HG03457 (cell line): ENCODE measurements around the gene LRRC3.

Experiments
- ATAC-seq: cut with Tn5 transposase; IDR thresholded peaks from one replicate; pipeline ENCODE4 v1.9.1; 2021; ENCODE audit warnings: moderate number of reproducible peaks; ENCODE audit not compliant: unreplicated experiment

LRRC3 gene

GRCh38 chr21:44423941-44424607 is 31.2 kb upstream of the LRRC3 start:
- no peak for ATAC-seq

- no peak for ATAC-seq
These were observed 30.6 kb upstream of the LRRC3 start for GRCh38 chr21:44424608-44425306.

GRCh38 chr21:44425307-44425894 is 29.9 kb upstream of the LRRC3 start:
- ATAC-seq, result no peak

DNA sequence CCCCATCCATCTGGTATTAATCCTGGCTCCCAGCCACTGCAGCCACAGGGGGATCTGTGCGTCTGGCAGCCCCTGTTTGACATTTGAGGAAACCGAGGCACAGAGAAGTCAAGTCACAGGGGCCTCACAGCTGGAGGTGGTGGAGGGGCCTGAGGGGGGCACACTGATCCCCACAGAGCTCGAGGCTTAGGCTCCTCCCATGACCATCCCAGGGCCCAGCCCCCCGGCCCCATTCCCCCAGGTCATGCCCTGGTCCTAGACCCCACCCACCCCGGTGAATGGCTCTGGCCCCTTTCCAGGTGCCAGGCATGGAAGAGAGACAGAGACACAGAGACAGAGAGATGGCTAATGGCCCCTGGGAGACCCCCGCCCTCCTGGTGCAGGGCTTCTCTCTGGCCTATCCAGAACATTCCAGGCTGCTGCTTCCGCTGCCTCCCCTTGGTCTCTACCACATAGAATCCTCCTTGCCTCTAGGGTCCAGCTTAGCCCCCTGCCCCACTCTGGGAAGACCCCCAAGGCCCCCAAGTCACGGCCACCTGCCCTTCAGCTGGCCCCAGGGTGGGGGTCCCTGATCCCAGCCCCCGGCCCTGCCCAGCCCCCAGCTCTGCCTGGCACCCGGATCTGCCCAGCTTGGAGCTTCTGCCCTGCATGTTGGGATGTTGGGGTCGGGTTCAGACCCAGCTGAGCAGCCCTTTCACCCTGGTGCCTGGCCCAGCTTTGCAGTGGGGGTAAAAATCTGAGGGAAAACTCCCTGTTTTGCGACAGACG is 29.2 kb upstream of the LRRC3 start:
- no peak for ATAC-seq

GRCh38 chr21:44426663-44427191 is 28.6 kb upstream of the LRRC3 start:
- no peak for ATAC-seq

- no peak for ATAC-seq
These were observed 27.8 kb upstream of the LRRC3 start for GRCh38 chr21:44427241-44428120.

GRCh38 chr21:44428281-44428960 is 26.9 kb upstream of the LRRC3 start:
- ATAC-seq, result no peak

GRCh38 chr21:44429894-44430293 is 25.4 kb upstream of the LRRC3 start:
- ATAC-seq, result no peak

GRCh38 chr21:44431300-44431699 is 24.0 kb upstream of the LRRC3 start:
- no peak for ATAC-seq

DNA sequence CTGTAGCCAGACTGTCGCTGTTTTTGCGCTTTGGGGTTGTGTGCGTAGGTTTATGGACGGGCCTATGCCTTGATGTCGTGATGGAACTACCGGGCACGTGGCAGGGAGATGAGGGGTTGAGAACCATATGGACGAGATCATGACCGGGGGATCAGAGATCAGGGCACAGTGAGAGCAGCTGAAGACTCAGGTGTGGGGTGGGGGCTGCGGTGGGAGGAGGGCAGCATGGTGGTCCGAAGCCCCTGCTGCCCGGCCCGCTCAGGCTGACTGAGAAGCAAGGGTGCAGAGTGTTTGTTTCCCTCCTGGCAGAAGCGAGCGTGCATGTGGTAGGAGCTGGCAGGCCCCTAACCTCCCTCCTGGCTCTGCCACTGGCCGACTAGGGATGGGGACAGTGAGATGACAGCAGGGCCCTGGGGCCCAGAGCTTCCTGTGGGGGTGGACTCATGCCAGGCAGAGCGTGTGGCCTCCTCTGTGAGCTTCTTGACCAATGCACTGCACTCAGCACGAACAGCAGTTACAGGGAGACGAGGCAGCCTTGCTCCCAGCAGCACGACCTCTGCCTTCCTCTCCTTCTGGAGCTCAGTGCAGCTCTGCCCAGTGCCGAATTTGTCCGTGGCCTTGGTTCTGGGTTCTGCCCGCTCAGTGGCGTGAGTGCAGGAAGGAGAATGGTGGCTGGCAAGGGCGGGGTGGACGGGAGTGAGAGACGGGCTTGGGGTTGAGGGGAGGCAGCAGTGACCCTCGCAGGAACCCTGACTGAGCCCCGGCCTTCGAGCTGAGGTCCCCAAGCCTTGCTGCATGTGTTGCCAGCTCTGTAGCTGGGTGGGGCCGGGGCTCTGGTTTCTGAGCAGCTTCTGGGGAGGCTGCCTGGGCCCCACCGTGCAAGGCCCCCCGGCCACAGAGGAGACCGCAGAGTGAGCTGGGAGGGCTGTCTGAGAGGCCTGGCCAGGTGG is 22.2 kb upstream of the LRRC3 start:
- no peak for ATAC-seq

DNA sequence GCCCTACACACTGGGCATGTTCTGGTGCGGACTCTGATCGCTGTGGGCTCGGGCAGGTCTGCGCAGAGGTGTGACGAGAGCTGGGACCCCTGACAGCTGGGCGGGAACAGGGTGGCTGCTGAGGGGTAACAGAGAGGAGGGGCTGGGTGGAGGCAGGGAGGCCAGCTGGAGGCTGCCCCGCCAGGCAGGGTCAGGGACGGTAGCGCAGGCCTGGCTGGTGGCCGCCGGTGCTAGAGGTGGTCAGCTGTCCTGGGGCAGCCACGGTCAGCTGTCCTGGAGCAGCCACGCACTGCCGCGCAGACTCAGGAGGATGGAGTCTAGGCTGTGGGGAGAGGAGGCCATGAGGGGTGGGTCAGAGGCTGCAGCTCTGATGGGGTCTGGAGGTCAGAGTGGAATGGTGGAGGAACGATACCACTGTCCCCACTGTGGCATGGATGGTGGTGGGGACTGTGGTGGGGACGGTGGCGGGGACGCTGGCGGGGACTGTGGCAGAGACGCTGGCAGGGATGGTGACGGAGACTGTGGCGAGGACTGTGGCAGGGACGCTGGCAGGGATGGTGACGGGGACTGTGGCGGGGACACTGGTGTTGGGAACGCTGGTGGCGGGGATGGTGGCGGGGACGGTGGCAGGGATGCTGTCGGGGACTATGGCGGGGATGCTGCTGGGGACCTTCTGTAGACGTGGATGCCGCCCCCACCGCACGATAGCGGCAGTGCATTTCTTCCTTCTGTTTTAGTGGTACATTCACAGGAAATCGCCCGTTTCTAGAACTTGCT is 21.3 kb upstream of the LRRC3 start:
- ATAC-seq, result no peak

DNA sequence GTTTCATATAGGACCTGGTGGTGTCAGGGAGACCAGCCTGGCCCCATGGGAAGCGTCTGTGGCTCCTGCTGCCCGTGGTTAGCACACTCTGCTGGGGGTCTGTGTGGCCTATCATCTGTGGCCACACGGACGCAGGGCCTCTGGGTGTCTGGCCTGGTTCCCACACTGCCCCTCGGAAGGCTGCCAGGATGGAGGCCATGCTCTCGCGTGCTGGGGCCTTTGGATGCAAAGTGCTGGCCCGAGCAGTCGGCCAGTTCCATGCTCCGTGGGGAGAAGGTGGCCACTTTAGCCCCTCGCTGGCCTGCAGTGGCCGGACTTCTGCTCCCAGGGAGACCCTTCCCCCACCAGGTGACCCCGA is 20.8 kb upstream of the LRRC3 start:
- ATAC-seq, result no peak

DNA sequence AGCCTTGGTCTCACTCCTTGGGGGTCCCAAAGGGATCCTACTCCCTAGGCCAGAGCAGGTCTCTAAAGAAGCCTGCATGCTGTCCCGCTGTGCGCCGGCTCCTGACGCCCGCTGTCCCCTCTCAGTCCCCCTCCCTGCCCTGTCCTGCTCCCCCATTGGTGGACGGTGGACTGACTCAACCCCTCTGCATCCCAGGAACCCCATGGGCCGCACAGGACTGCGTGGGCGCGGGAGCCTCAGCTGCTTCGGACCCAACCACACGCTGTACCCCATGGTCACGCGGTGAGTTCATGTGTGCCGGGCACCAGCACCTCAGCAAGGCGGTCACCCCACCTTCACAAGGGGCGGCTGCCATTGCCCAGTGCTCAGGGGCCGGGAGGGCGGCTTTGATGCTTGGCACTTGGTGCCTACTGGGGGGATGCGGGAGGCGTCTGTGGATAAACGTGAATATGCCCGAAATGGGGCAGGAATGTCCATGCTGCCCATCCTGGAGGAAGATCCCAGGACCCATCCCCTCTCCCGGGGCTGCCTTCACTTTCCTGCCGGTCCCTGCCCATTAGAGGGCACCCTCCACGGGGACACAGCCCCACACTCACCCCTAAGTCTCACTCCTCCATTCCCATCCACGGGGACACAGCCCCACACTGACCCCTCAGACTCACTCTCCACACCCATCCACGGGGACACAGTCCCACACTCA is 20.2 kb upstream of the LRRC3 start:
- no peak for ATAC-seq

DNA sequence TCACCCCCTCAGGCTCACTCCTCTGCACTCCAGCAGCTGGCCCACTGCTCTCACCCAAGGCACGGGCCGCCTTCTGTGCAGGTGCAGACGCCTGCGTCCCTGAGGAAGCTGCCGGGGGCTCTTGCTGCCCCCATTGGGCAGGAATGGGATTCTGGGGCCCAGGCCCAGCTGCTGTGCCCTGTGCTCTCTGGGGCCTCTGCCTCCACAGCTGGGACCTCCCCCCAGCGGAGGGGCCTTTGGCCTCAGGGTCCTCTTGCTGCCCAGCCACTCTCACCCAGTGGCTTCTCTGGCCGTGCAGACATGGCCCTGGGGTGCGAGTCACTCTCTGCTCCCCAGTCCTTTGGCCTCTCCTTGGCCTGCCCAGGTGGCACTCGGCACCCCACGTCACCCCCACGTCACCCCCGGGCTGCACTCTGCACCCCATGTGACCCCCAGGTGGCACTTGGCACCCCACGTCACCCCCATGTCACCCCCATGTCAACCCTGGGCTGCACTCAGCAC is 19.1 kb upstream of the LRRC3 start:
- ATAC-seq, result no peak

DNA sequence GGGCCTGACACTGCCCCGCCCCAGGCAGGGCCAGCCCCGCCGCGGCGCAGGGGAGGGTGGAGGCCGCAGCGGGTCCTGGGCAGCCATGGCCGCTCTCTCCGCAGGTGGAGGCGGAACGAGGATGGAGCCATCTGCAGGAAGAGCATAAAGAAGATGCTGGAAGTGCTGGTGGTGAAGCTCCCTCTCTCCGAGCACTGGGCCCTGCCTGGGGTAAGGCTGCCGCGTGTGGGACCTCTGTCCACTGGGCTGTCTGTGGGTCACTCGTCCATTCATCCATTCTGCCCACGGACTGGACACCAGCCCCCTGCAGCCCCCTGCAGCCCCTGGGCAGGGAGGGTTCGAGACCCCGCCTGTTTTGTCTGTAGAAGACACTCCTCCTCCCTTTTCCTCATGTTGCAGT is 18.4 kb upstream of the LRRC3 start:
- ATAC-seq, result no peak

DNA sequence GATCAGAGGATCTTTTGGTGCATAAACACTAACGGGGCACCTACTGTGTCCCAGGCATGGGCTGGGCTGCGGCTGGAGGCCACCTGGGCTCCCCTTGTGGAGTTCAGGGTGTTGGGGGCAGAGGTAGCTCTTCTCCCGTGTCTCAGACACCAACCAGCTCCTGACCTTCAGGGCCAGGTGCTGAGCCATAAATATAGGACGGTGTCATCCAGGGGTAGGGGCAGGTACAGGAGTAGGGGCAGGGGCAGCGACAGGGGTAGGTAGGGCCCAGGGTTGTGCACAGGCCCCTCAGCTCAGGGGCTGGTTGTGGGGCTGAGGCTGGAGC is 18.0 kb upstream of the LRRC3 start:
- ATAC-seq, result no peak

GRCh38 chr21:44437696-44438431 is 17.4 kb upstream of the LRRC3 start:
- ATAC-seq, result no peak
